Small intestine (tissue), 7 donors: ENCODE data around the gene ARHGAP15. TPM values are rescaled to one million over a fixed set of nuclear protein-coding genes. Genes with fewer than 3 reads are reported as not detected.

Experiments
- DNase-seq, 2 donors: peaks; one replicate each; pipeline versions ENCODE4 v3.0.0 to v3.0.0-alpha.2; 2013
- FAIRE-seq: peaks from 2 replicates; lab custom pipeline; 2012; peaks lifted over from hg19 to GRCh38; lab: Jason Lieb, UNC
- H3K27ac ChIP-seq, 3 donors: one replicate each; pipeline ENCODE4 v1.5.1; 2013; ENCODE audit warnings: low read length in 2 of 3, mild to moderate bottlenecking in 2 of 3, control low read depth in 1 of 3, inconsistent platforms in 1 of 3, low read depth in 1 of 3, moderate library complexity in 1 of 3
- H3K27me3 ChIP-seq, 3 donors: one replicate each; pipeline ENCODE4 v1.6.1; 2013; ENCODE audit warnings: low read length in 3 of 3, inconsistent platforms in 1 of 3; ENCODE audit not compliant: control insufficient read depth in 3 of 3, insufficient read depth in 3 of 3
- H3K36me3 ChIP-seq, 3 donors: one replicate each; pipeline ENCODE4 v1.6.1; 2013; ENCODE audit warnings: low read length in 3 of 3, inconsistent platforms in 1 of 3, low read depth in 1 of 3, mild to moderate bottlenecking in 1 of 3, moderate library complexity in 1 of 3; ENCODE audit not compliant: control insufficient read depth in 3 of 3, insufficient read depth in 2 of 3
- H3K4me1 ChIP-seq, 3 donors: one replicate each; pipeline ENCODE4 v1.6.1; 2013; ENCODE audit warnings: low read length in 2 of 3, inconsistent platforms in 1 of 3, low read depth in 1 of 3, mild to moderate bottlenecking in 1 of 3, moderate library complexity in 1 of 3; ENCODE audit not compliant: control insufficient read depth in 3 of 3, insufficient read depth in 2 of 3
- H3K4me3 ChIP-seq, 3 donors: one replicate each; pipeline ENCODE4 v1.5.1; 2013; ENCODE audit warnings: low read length in 3 of 3, control low read depth in 1 of 3, inconsistent platforms in 1 of 3, low read depth in 1 of 3, mild to moderate bottlenecking in 1 of 3, moderate library complexity in 1 of 3
- H3K9me3 ChIP-seq, 2 donors: one replicate each; pipeline ENCODE4 v1.6.1; 2013; ENCODE audit warnings: low read depth in 1 of 2, low read length in 1 of 2; ENCODE audit not compliant: control insufficient read depth in 2 of 2, insufficient read depth in 1 of 2
- WGBS, 3 donors: extraction: QIAGEN DNeasy Blood & Tissue Kit; methylation state at CpG; one replicate each; pipeline ENCODE4 v1.1.7; 2013; 5-methylcytosine and 5-hydroxymethylcytosine counted together
- polyA plus RNA-seq, 4 donors: library from polyadenylated mRNA; stranded (reverse) in 3 of 4; unstranded in 1 of 4; fragments of 200-250 nt in 3 of 4; fragments of 120-200 nt in 1 of 4; gene quantifications; one replicate each; pipeline versions ENCODE4 v1.2.1 to v1.2.3, GENCODE V29; 2013
- donor health status: healthy with polysubstance abuse.
- donor health status: control.
- donor health status: control.
- donor health status: Bipolar disorder and iron deficiency.
- donor health status: healthy.

The ARHGAP15 gene
- polyA plus RNA-seq, 4 donors, result 0.67 to 18.2 (median 10.1) TPM

DNA sequence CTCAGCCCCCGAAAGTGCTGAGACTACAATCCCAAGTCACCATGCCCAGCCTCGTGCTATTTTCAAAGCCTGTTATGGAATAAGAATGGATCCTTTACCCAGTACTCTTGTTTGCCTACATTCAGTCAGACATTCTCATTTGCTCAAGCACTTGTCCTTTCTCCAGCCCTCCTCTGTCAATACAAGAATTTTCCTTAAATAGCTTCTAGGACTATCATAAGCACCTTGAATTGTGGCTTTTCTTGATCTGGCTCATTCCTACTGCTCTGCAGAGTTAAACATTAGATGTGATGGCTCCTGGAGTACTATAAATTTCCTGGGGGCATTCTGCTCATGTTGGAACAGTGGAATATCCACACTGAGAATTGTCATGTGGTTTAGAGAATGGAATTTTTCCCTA, 506.1 kb downstream of the ARHGAP15 start:
- DNase-seq (no peak), FAIRE-seq (no peak)
- Histone ChIP-seq H3K27me3 (no peaks in the 10 kb centered on the region), H3K27ac (no peak overlapping the region), H3K4me3 (no peak overlapping the region), H3K36me3 (peaks cover 0 to 2% (median 0%) of the 10 kb centered on the region in 3 donors), H3K4me1 (no peaks in the 10 kb centered on the region), H3K9me3 (peaks cover 0 to 5% of the 10 kb centered on the region in 2 donors)
- 89 to 93% (median 92%) methylated on average over 2 of the region's 2 CpGs for WGBS, 3 donors

DNA sequence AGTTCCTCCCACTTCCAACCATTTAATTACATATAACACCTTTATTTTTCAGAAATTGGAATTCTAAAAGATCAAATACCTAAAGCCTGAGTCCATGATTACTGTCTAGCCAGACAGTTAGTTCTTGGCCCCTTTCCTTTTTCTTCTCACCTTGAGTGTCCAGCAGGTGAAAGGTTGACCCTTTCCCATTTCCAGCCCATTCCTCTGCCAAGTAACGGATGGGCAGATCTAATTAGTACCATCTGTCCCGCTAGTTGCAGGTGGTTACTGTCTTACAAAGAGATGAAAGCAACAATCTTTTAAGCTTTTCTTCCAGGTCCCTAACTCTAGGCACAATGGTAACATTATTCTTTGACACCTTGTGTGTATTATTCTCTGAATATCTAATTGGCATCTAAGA, 506.7 kb downstream of the ARHGAP15 start:
- no peak for FAIRE-seq
- H3K4me3 ChIP-seq, result no peak overlapping the region

DNA sequence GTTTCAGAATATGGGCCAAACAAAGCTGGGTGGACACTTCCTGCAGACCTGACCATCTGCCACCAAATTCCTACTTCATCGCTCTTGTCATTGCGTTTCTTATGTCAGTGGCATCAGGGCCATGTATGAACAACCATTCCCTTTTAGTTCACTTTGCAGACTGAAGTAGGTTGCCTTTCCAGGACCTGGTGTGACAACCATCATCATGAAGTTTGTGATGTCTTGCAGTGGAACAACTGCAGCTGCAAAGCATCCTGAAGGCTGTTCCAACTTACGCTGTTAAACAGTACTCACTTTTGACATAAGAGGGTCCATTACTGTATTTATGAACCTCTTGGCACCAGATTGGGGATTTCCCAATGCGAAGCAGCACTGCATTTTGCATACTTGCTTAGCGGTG, 511.6 kb downstream of the ARHGAP15 start:
- Histone ChIP-seq H3K27ac (no peak overlapping the region), H3K9me3 (peaks cover 0 to 5% of the 10 kb centered on the region in 2 donors), H3K36me3 (no peaks in the 10 kb centered on the region), H3K4me3 (no peak overlapping the region), H3K4me1 (no peaks in the 10 kb centered on the region), H3K27me3 (no peaks in the 10 kb centered on the region)
- WGBS, 3 donors, result 70 to 87% (median 82%) methylated on average over 5 of the region's 5 CpGs
- no peak for FAIRE-seq
- DNase-seq, result no peak

More for the DNA sequence above, 506.7 kb downstream of the ARHGAP15 start:
- no peak for DNase-seq
- 88 to 95% (median 89%) methylated on average over 2 of the region's 2 CpGs for WGBS, 3 donors
- H3K36me3 ChIP-seq, result peaks cover 0 to 2% (median 0%) of the 10 kb centered on the region in 3 donors
- no peaks in the 10 kb centered on the region for H3K27me3 ChIP-seq
- H3K4me1 ChIP-seq, result no peaks in the 10 kb centered on the region
- no peak overlapping the region for H3K27ac ChIP-seq
- peaks cover 0 to 5% of the 10 kb centered on the region in 2 donors for H3K9me3 ChIP-seq

DNA sequence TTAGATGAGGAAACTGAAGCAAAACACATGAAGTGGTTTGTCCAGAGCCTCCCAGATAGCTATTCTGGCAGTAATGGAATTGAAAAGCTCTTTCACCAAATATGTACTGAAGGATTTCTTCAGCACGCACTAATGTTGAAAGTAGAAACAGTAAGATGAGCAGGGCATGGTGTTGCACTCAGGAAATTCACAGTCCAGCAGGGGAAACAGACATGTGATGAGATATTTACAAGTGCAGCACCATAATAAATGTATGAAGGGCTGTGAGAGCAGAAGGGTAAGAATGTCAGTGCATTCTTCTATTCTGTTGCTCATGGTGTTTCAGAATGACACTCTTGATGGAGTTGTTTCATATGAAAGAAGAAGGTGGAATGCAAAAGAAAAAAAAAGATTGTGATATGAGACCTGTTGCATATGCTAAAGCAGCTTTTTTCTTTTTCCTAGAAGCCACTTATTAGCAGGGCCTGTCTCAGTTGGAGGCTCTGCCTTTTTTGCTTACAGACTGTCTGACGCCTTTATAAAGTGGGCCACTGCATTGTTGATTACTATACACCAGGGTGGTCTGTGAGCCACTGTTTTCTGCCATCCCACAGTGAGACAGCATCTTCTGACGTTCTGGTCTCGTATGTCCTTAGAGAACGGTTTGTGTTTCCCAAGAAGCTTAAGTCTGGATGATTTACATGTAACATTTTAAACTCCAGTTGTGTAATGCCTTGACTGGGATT, 516.9 kb downstream of the ARHGAP15 start:
- no peaks in the 10 kb centered on the region for H3K9me3 ChIP-seq
- H3K4me1 ChIP-seq, result no peaks in the 10 kb centered on the region
- H3K27me3 ChIP-seq, result no peaks in the 10 kb centered on the region
- FAIRE-seq (no peak), DNase-seq (no peak)
- H3K4me3 ChIP-seq, result no peak overlapping the region
- 78 to 86% (median 82%) methylated on average over 5 of the region's 5 CpGs for WGBS, 3 donors
- H3K36me3 ChIP-seq, result no peaks in the 10 kb centered on the region
- peak overlapping the region in 1 of 3 donors; percentile 5 for H3K27ac ChIP-seq

DNA sequence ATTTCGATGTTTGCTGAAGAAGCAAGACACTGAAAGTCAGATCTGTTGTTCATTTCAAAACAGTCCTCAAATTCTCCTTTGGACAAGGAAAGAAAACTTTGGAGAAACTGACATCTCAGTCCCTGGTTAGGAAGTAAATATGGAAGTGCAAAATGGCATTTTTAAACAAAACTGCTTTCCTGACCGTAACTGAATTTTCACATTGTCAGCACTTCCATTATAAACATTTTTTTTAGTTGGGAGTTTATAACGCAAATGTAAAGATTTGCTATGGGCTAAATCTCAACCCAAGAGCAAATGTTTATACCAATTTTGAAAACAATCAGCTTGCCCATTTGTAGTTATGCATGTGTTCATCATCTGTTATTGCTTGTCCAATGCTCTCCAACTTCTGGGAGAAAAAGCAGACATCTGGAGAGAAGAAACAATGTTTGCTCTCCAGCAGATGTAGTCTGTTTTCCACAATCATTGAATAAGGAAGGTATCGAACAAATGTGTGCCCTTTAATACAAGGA, 520.1 kb downstream of the ARHGAP15 start:
- Histone ChIP-seq H3K27ac (no peak overlapping the region), H3K4me1 (no peaks in the 10 kb centered on the region), H3K27me3 (no peaks in the 10 kb centered on the region), H3K36me3 (no peaks in the 10 kb centered on the region), H3K4me3 (no peak overlapping the region), H3K9me3 (no peaks in the 10 kb centered on the region)
- DNase-seq, result no peak
- 74 to 87% (median 87%) methylated on average over 4 of the region's 4 CpGs for WGBS, 3 donors
- no peak for FAIRE-seq

DNA sequence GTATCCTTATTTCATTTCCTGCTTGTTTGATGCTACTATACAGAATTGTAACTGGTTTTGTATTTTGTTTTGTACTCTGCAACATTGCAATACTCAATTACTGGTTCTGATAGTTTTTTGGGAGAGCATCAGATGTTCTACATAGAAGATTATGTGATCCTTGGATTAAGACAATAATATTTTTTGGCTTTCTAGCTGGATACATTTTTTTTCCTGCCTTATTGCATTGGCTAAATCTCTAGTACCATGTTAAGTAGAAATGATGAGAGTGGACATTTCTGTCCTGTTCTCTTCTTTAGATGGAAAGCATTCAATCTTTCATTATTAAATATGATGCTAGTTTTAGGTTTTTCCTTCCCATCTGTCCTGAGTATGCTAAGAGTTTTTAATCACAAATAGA, 523.5 kb downstream of the ARHGAP15 start:
- DNase-seq, result no peak

DNA sequence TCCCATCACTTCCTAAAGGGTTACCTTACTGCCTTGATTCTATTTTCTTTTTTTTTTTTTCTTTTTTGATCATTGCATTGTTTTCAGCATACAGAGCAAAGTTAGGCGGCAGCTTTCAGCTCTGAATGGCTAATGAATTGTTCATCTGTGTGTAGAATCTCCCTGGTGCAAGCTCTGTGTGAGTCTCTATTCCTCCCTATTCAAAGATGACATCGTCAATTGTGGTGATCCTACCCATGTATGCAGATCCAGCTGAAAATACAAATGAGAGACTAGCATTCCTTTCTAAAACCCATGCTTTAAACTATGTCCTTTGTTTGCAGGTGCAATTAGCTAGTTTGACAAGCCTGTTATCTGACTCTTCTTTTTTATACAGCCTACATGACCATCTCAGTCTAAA, 539.0 kb downstream of the ARHGAP15 start:
- no peaks in the 10 kb centered on the region for H3K9me3 ChIP-seq
- no peaks in the 10 kb centered on the region for H3K36me3 ChIP-seq
- DNase-seq (no peak), FAIRE-seq (no peak)
- no peak overlapping the region for H3K27ac ChIP-seq
- no peak overlapping the region for H3K4me3 ChIP-seq
- WGBS, 3 donors, result 86 to 92% (median 91%) methylated on average over 2 of the region's 2 CpGs
- H3K27me3 ChIP-seq, result no peaks in the 10 kb centered on the region
- no peaks in the 10 kb centered on the region for H3K4me1 ChIP-seq

More for the DNA sequence above, 523.5 kb downstream of the ARHGAP15 start:
- no peaks in the 10 kb centered on the region for H3K4me1 ChIP-seq
- no peaks in the 10 kb centered on the region for H3K9me3 ChIP-seq
- H3K27me3 ChIP-seq, result no peaks in the 10 kb centered on the region
- no peaks in the 10 kb centered on the region for H3K36me3 ChIP-seq
- H3K4me3 ChIP-seq, result no peak overlapping the region
- no peak overlapping the region for H3K27ac ChIP-seq
- FAIRE-seq, result no peak

DNA sequence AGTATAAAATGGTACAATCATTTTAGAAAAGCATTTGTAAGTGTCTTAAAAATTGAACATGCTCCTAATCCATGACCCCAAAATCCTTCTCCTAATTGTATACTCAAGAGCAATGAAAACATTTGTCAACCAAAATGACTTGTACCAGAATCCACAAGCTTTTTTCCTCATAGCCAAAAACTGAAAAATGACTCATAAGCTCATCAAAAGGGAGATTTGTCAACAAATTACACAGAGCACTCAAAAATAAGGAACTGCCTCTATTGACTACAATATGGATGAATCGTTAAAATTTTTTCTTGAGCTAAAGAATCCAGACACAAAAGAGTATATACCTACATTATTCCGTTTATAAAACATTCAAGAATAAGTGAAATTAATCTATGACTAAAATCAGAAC, 544.8 kb downstream of the ARHGAP15 start:
- no peaks in the 10 kb centered on the region for H3K36me3 ChIP-seq
- no peaks in the 10 kb centered on the region for H3K27me3 ChIP-seq
- no peaks in the 10 kb centered on the region for H3K9me3 ChIP-seq
- H3K4me1 ChIP-seq, result no peaks in the 10 kb centered on the region
- FAIRE-seq (no peak), DNase-seq (no peak)
- H3K4me3 ChIP-seq, result no peak overlapping the region
- H3K27ac ChIP-seq, result no peak overlapping the region
- 90 to 95% (median 92%) methylated on average over 2 of the region's 2 CpGs for WGBS, 3 donors

DNA sequence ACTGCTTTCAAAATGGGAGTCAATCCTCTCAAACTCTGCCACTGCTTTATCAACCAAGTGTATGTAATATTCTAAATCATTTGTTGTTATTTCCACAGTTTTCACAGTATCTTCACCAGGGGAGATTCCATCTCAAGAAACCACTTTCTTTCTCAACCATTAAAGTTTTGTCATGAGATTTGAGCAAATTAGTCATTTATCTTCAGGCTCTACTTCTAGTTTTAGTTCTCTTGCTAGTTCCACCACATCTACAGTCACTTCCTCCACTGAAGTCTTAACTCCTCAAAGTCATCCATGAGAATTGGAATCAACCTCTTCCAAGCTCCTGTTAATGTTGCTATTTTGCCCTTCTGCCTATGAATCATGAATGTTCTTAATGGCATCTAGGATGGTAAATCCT, 545.8 kb downstream of the ARHGAP15 start:
- no peaks in the 10 kb centered on the region for H3K27me3 ChIP-seq
- no peak for DNase-seq
- no peak for FAIRE-seq
- H3K36me3 ChIP-seq, result no peaks in the 10 kb centered on the region
- H3K4me3 ChIP-seq, result no peak overlapping the region
- no peaks in the 10 kb centered on the region for H3K9me3 ChIP-seq
- no peak overlapping the region for H3K27ac ChIP-seq
- H3K4me1 ChIP-seq, result no peaks in the 10 kb centered on the region
